Stimulated activated CD4-positive, alpha-beta T cell treated with anti-CD3 and anti-CD28 coated beads, Interleukin-2, amount 100 ng/mL, for 48 hours (primary cell): ENCODE results near the gene BPIFB1.

ENCODE experiments used
- DNase-seq, 2 donors: peaks; one replicate each; pipeline ENCODE4 v3.0.0-alpha.2; 2020

The BPIFB1 gene

GRCh38 chr20:33282991-33283555 lies at the start of gene BPIFB1:
BPIFB1 (plus strand) TSS chr20:33283214; CDS start chr20:33286074, 2,860 bp downstream.
- DNase-seq: no peak

- DNase-seq: no peak
Measured at GRCh38 chr20:33234050-33234449, 49.0 kb upstream of the BPIFB1 start.

GRCh38 chr20:33235696-33236095 lies 47.3 kb upstream of the BPIFB1 start, which contains the start of gene BPIFA1:
BPIFA1 (plus strand) TSS chr20:33235996; CDS start chr20:33237712, 1,716 bp downstream.
- no peak for DNase-seq

- no peak for DNase-seq
Measured at GRCh38 chr20:33236351-33236750, 46.7 kb upstream of the BPIFB1 start.

GRCh38 chr20:33237989-33238388 lies 45.0 kb upstream of the BPIFB1 start:
- no peak for DNase-seq

GRCh38 chr20:33239418-33239817 lies 43.6 kb upstream of the BPIFB1 start:
- no peak for DNase-seq

- DNase-seq: no peak
Measured at GRCh38 chr20:33239979-33240736, 42.9 kb upstream of the BPIFB1 start.

- DNase-seq: no peak
Measured at GRCh38 chr20:33240923-33241322, 42.1 kb upstream of the BPIFB1 start.

- DNase-seq: no peak
Measured at GRCh38 chr20:33242319-33243100, 40.5 kb upstream of the BPIFB1 start.

- no peak for DNase-seq
Measured at GRCh38 chr20:33246077-33246476, 36.9 kb upstream of the BPIFB1 start.

GRCh38 chr20:33249456-33249855 lies 33.6 kb upstream of the BPIFB1 start:
- DNase-seq: no peak

GRCh38 chr20:33250666-33251065 lies 32.3 kb upstream of the BPIFB1 start:
- no peak for DNase-seq

- no peak for DNase-seq
Measured at GRCh38 chr20:33251496-33251895, 31.5 kb upstream of the BPIFB1 start.

- DNase-seq: no peak
Measured at GRCh38 chr20:33252460-33252859, 30.6 kb upstream of the BPIFB1 start.

- no peak for DNase-seq
Measured at GRCh38 chr20:33255005-33255404, 28.0 kb upstream of the BPIFB1 start.

GRCh38 chr20:33257237-33257636 lies 25.8 kb upstream of the BPIFB1 start:
- DNase-seq: no peak

GRCh38 chr20:33259371-33259770 lies 23.6 kb upstream of the BPIFB1 start:
- DNase-seq: no peak

GRCh38 chr20:33261465-33261864 lies 21.5 kb upstream of the BPIFB1 start:
- no peak for DNase-seq

GRCh38 chr20:33262658-33263065 lies 20.4 kb upstream of the BPIFB1 start:
- no peak for DNase-seq

GRCh38 chr20:33263784-33264183 lies 19.2 kb upstream of the BPIFB1 start:
- no peak for DNase-seq

GRCh38 chr20:33267701-33268100 lies 15.3 kb upstream of the BPIFB1 start:
- DNase-seq: no peak

- DNase-seq: no peak
Measured at GRCh38 chr20:33272155-33272873, 10.7 kb upstream of the BPIFB1 start.
